ENCODE results near the gene NDFIP1. TPM values are rescaled to one million over a fixed set of nuclear protein-coding genes. Genes with fewer than 3 reads are reported as not detected.
"Not testable (repeated sequence)": the region's sequence is repeated elsewhere in the genome, so short reads cannot be mapped to it uniquely, and the experiment has no call there.

NDFIP1 gene
- total RNA-seq, 4 donors from 2014 or later = 60.4 to 73.6 (median 64.6) TPM

GRCh38 chr5:142186514-142186856 is 77.9 kb downstream of the NDFIP1 start:
- no peak for TF ChIP-seq CTCF (IDR thresholded peaks at IDR 0.05)
- ATAC-seq (ENCODE audit: low FRiP score) (no peak), DNase-seq (ENCODE audit: low spot score) (no peak)

DNA sequence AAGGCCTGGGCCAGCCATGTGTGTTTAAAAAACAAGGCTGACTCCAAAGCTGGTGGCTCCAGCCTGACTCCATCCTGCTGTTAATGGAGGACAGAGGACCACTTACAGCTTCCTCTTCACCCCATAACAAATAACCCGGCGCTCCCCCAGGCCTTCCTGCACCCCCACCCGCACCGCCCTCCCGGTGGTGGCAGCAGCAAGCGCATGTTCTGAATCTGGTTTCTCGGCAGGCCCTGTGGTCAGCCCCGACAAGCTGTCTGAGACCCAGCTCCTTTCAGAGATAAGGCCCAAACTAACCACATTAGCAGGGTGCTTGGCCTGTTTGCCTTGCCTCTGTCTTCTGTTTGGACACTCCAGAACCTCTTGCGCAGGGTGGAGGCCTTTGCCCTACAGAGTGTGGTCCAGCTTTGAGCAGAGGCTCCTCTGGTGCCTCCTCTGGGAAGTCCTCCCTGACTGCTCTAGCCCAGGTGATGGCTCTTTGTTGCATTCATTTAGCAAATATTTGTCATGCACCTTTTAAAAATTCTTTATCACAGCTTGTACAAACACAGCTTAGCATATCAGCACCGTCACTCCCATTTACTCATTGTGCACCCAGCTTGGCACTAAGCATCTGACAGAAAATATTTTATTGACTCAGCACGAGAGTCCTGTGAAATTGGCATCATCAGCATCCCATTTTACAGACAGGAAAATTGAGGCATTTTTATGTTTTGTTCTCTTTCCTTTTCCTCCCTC is 78.4 kb downstream of the NDFIP1 start:
- ATAC-seq (ENCODE audit: low FRiP score) (no peak), DNase-seq (ENCODE audit: low spot score) (no peak)
- TF ChIP-seq CTCF (IDR thresholded peaks at IDR 0.05) = no peak

DNA sequence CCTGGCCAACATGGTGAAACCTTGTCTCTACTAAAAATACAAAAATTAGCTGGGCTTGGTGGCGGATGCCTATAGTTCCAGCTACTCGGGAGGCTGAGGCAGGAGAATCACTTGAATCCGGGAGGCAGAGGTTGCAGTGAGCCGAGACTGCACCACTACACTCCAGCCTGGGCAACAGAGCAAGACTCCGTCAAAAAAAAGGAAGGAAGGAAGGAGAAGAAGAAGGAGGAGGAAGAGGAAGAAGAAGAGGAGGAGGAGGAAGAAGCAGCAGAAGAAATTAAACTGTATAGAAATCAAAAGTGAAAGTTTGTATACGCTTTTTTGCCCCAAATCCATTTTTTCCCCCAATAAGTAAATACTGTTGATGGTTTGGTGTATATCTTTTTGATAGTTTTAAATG is 80.1 kb downstream of the NDFIP1 start:
- not testable (repeated sequence) for DNase-seq (ENCODE audit: low spot score); ATAC-seq (ENCODE audit: low FRiP score)

DNA sequence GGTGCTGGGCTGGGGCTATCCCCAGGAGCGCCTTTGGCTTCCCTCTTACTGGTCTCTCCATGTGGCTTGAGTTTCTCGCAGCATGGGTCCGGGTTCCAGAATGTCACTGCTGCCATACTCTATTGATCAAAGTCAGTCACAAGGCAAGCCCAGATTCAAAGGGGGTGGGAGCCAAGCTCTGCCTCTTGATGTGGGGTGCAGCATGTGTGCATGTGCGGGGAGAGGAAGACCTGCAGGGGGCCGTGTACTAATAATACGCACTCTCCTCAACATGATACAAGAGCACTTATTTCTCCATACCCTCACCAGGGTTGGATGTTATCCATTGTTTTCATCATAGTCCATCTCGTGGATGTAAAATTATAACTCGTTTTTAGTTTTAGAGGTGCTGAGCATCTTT is 81.2 kb downstream of the NDFIP1 start:
- ATAC-seq (ENCODE audit: low FRiP score) (no peak), DNase-seq (ENCODE audit: low spot score) (no peak)
- no peak for TF ChIP-seq CTCF (IDR thresholded peaks at IDR 0.05)

GRCh38 chr5:142191776-142192175 is 83.2 kb downstream of the NDFIP1 start:
- no peak for DNase-seq (ENCODE audit: low spot score)
- no peak for TF ChIP-seq CTCF (IDR thresholded peaks at IDR 0.05)
- no peak for ATAC-seq (ENCODE audit: low FRiP score)

DNA sequence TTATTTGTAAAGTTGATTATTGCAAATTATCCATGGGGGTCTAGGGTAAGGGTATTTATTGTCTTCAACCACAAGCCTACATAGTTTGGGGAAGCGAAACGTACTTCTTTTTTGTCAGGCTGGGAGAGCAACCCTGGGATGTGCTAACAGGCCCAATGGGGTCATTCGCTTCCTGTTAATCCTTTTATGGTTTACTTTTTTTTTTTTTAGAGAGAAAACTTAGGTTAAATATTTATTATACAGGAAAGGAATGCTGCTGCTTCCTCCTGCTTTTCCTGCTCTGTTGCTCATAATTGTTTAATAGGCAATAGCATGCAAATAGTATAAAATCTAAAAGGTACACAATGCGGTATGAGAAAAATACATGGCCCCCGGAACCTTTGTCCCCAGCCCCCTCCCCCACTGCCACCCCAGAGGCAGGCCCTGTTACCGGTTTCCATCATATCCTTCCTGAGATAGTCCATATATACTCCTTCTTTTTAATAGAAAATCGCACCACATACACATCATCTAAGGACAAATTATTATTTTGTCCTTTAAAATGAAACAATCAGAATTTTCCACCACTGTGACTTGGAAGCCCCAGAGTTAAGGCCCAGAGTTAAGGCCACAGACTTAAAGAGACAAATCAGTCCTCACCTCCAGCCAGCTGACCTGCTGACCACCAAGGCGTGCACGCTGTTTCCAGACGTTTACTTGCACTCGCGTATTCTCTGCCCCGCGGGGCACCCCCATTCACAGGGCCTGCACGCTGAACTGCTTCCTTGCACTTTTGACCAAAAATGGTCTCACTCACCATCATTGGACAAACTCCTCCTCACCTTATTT is 83.9 kb downstream of the NDFIP1 start:
- DNase-seq (ENCODE audit: low spot score) = no peak
- no peak for ATAC-seq (ENCODE audit: low FRiP score)

DNA sequence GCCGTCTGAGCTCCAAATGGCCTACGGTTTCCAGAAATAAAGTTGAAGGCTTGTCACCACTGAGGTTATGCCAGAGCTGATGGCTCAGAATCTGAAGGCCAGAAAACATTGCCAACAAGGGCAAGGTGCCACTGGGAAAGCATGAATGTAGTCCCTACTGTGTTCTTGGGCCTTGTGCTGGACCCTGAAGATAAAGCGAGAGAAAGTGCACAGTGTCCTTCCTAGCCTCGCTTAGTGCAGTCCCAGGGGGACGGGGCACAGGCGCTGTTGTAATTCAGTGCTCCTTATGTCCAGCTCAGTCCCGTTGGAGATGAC is 84.5 kb downstream of the NDFIP1 start:
- DNase-seq (ENCODE audit: low spot score) (no peak), ATAC-seq (ENCODE audit: low FRiP score) (no peak)
- no peak for TF ChIP-seq CTCF (IDR thresholded peaks at IDR 0.05)

More for the DNA sequence above, 83.9 kb downstream of the NDFIP1 start:
- no peak for TF ChIP-seq CTCF (IDR thresholded peaks at IDR 0.05)
